CD14-positive monocyte (primary cell): Measurements from ENCODE around the gene CORO2A. TPM values are rescaled to one million over a fixed set of nuclear protein-coding genes. Genes with fewer than 3 reads are reported as not detected.
"Not testable (repeated sequence)": the region's sequence is repeated elsewhere in the genome, so short reads cannot be mapped to it uniquely, and the experiment has no call there.

Source experiments
- DNase-seq, 3 donors: peaks; one replicate each; pipeline ENCODE4 v3.0.0-alpha.2; 2011 to 2022
- H2AFZ ChIP-seq: 2 replicates; pipeline ENCODE4 v1.6.0; 2012; ENCODE audit warnings: mild to moderate bottlenecking, low read depth, low read length, inconsistent platforms; ENCODE audit not compliant: insufficient read depth, poor library complexity, severe bottlenecking
- H3K27ac ChIP-seq, 2 donors: 1 replicate in 1 of 2; 2 replicates in 1 of 2; pipeline ENCODE4 v1.5.1; 2012 to 2013; ENCODE audit warnings: low read length in 2 of 2, control low read depth in 1 of 2, inconsistent platforms in 1 of 2, low read depth in 1 of 2, mild to moderate bottlenecking in 1 of 2
- H3K27me3 ChIP-seq, 2 donors: one replicate each; pipeline versions ENCODE4 v1.6.0 to v1.6.1; 2011 to 2013; ENCODE audit warnings: low read length in 2 of 2; ENCODE audit not compliant: control insufficient read depth in 2 of 2, insufficient read depth in 2 of 2
- H3K36me3 ChIP-seq, 2 donors: replicated peaks in 1 of 2; 1 replicate in 1 of 2; 2 replicates in 1 of 2; pipeline versions ENCODE4 v1.5.1 to v1.6.1; 2012 to 2013; ENCODE audit warnings: low read length in 2 of 2, control low read depth in 1 of 2, inconsistent platforms in 1 of 2, mild to moderate bottlenecking in 1 of 2; ENCODE audit not compliant: insufficient read depth in 2 of 2, control insufficient read depth in 1 of 2
- H3K4me1 ChIP-seq, 2 donors: 1 replicate in 1 of 2; 2 replicates in 1 of 2; pipeline versions ENCODE4 v1.5.1 to v1.6.1; 2012 to 2013; ENCODE audit warnings: low read length in 2 of 2, control low read depth in 1 of 2, inconsistent platforms in 1 of 2, mild to moderate bottlenecking in 1 of 2, moderate library complexity in 1 of 2; ENCODE audit not compliant: insufficient read depth in 2 of 2, control insufficient read depth in 1 of 2
- H3K4me2 ChIP-seq: replicated peaks from 2 replicates; pipeline ENCODE3; 2012; ENCODE audit warnings: low read length, moderate library complexity, mild to moderate bottlenecking; ENCODE audit not compliant: poor library complexity, severe bottlenecking; ENCODE audit errors: extremely low read depth
- H3K4me3 ChIP-seq, 3 experiments: fragments of 200-600 bp in 1 of 3; sonication (generic) in 1 of 3; replicated peaks in 1 of 3; 1 replicate in 2 of 3; 2 replicates in 1 of 3; pipeline ENCODE4 v1.5.1; 2011 to 2013; ENCODE audit warnings: low read length in 3 of 3, mild to moderate bottlenecking in 3 of 3, control low read depth in 2 of 3, low read depth in 2 of 3, inconsistent platforms in 1 of 3, moderate library complexity in 1 of 3
- H3K79me2 ChIP-seq: 2 replicates; pipeline ENCODE4 v1.6.0; 2012; ENCODE audit warnings: mild to moderate bottlenecking, control low read depth, inconsistent platforms, low read length, moderate library complexity; ENCODE audit not compliant: insufficient read depth
- H3K9ac ChIP-seq: 2 replicates; pipeline ENCODE4 v1.6.0; 2017; ENCODE audit warnings: low read length, mild to moderate bottlenecking; ENCODE audit not compliant: insufficient read depth, poor library complexity, severe bottlenecking
- H3K9me3 ChIP-seq, 2 donors: replicated peaks in 1 of 2; 1 replicate in 1 of 2; 2 replicates in 1 of 2; pipeline versions ENCODE4 v1.5.1 to v1.6.1; 2012 to 2013; ENCODE audit warnings: low read length in 2 of 2, control low read depth in 1 of 2; ENCODE audit not compliant: control insufficient read depth in 1 of 2, insufficient read depth in 1 of 2
- H4K20me1 ChIP-seq: 2 replicates; pipeline ENCODE4 v1.6.0; 2012; ENCODE audit warnings: mild to moderate bottlenecking, low read length, control low read depth, moderate library complexity; ENCODE audit not compliant: insufficient read depth
- H3K27ac Mint-ChIP-seq, 7 donors: one replicate each; pipeline ENCODE4 v1.8.0; 2020; ENCODE audit warnings: mild to moderate bottlenecking in 7 of 7, mixed read lengths in 7 of 7, moderate library complexity in 6 of 7, inconsistent platforms in 2 of 7
- H3K27me3 Mint-ChIP-seq, 3 donors: one replicate each; pipeline ENCODE4 v1.8.0; 2021 to 2022; ENCODE audit warnings: low read depth in 3 of 3, mild to moderate bottlenecking in 3 of 3, mixed read lengths in 3 of 3, moderate library complexity in 3 of 3, inconsistent platforms in 1 of 3
- H3K36me3 Mint-ChIP-seq, 2 donors: one replicate each; pipeline ENCODE4 v1.8.0; 2020; ENCODE audit warnings: mixed read lengths in 2 of 2, inconsistent platforms in 1 of 2, mild to moderate bottlenecking in 1 of 2
- H3K4me1 Mint-ChIP-seq: one replicate; pipeline ENCODE4 v1.8.0; 2020; ENCODE audit warnings: mild to moderate bottlenecking, mixed read lengths
- H3K4me3 Mint-ChIP-seq, 2 donors: one replicate each; pipeline ENCODE4 v1.8.0; 2020; ENCODE audit warnings: mild to moderate bottlenecking in 2 of 2, mixed read lengths in 2 of 2, moderate library complexity in 1 of 2
- H3K9me3 Mint-ChIP-seq, 7 donors: one replicate each; pipeline ENCODE4 v1.8.0; 2020 to 2022; ENCODE audit warnings: mixed read lengths in 7 of 7, mild to moderate bottlenecking in 6 of 7, moderate library complexity in 6 of 7, inconsistent platforms in 2 of 7
- CTCF ChIP-seq: fragments of 200-600 bp; IDR thresholded peaks from one replicate; pipeline ENCODE4 v1.8.0; 2022; ENCODE audit warnings: antibody characterized with exemption, mild to moderate bottlenecking
- WGBS: methylation state at CpG from one replicate; pipeline ENCODE4 v1.1.5; 2013; ENCODE audit warnings: missing lambda C conversion rate; ENCODE audit not compliant: insufficient coverage; 5-methylcytosine and 5-hydroxymethylcytosine counted together
- intact Hi-C, 2 donors: fragments of 100-400 bp; cut with micrococcal nuclease; formaldehyde crosslinking; loops; one replicate each; pipeline versions ENCODE4 v1.15.0 to v1.15.1; 2023
- polyA plus RNA-seq, 3 donors: library from polyadenylated mRNA; depleted of rRNA in 1 of 3; unstranded in 2 of 3; stranded (reverse) in 1 of 3; fragments of 300-500 nt in 2 of 3; fragments of >200 nt in 1 of 3; fragmentation: Illumina TruSeq in 2 of 3; gene quantifications; 1 replicate in 2 of 3; 2 replicates in 1 of 3; pipeline ENCODE4 v1.2.3, GENCODE V29; 2012 to 2021

CORO2A gene
- polyA plus RNA-seq, 3 donors = 1.2 to 3.5 (median 2.1) TPM

GRCh38 chr9:98175028-98175569 is 17.3 kb downstream of the CORO2A start:
- TF ChIP-seq CTCF = no peak
- H3K4me3 ChIP-seq = no peak overlapping the region
- H3K36me3 Mint-ChIP-seq = peaks cover 12 to 28% of the 10 kb centered on the region in 2 donors
- peak overlapping the region in 1 of 2 donors; percentile 5 for H3K27ac ChIP-seq
- intact Hi-C loops = no loop called here
- no peak for DNase-seq
- no peak overlapping the region for H2AFZ ChIP-seq
- H3K9me3 Mint-ChIP-seq = peaks cover 0 to 2% (median 0%) of the 10 kb centered on the region in 7 donors
- no peak overlapping the region for H3K4me2 ChIP-seq
- H3K4me1 ChIP-seq = peaks cover 17% of the 10 kb centered on the region in 2 donors
- no peaks in the 10 kb centered on the region for H3K27me3 ChIP-seq
- H4K20me1 ChIP-seq = no peaks in the 10 kb centered on the region
- H3K79me2 ChIP-seq = peaks cover 15% of the 10 kb centered on the region
- peaks cover 30% of the 10 kb centered on the region for H3K4me1 Mint-ChIP-seq
- no peak overlapping the region for H3K4me3 Mint-ChIP-seq
- peaks cover 0 to 1% (median 1%) of the 10 kb centered on the region in 3 donors for H3K27me3 Mint-ChIP-seq
- no peaks in the 10 kb centered on the region for H3K9me3 ChIP-seq
- WGBS = 71% methylated on average over 3 of the region's 6 CpGs
- peak overlapping the region in 3 of 7 donors; percentile 5 to 45 (median 42) for H3K27ac Mint-ChIP-seq
- H3K9ac ChIP-seq = no peak overlapping the region
- H3K36me3 ChIP-seq = no peaks in the 10 kb centered on the region

- H3K9ac ChIP-seq, intact Hi-C loops, H3K9me3 ChIP-seq, H3K4me3 Mint-ChIP-seq, H3K4me2 ChIP-seq, H3K27me3 ChIP-seq, H3K27me3 Mint-ChIP-seq, H2AFZ ChIP-seq, DNase-seq, H3K4me3 ChIP-seq, H4K20me1 ChIP-seq, H3K27ac Mint-ChIP-seq, H3K27ac ChIP-seq, H3K9me3 Mint-ChIP-seq, H3K36me3 ChIP-seq: not testable (repeated sequence)
- no CpG with 5 or more reads among the region's 5 CpGs for WGBS
- Histone ChIP-seq H3K79me2 (peaks cover 12% of the 10 kb centered on the region), H3K4me1 (peaks cover 15 to 16% of the 10 kb centered on the region in 2 donors)
- Mint-ChIP-seq H3K4me1 (peaks cover 30% of the 10 kb centered on the region), H3K36me3 (peaks cover 12 to 28% of the 10 kb centered on the region in 2 donors)
Observed at GRCh38 chr9:98174502-98174918, 17.9 kb downstream of the CORO2A start.
